ENCODE measurements around the gene ENPP6. TPM values are rescaled to one million over a fixed set of nuclear protein-coding genes. Genes with fewer than 3 reads are reported as not detected.

ENPP6 gene
- total and polyA plus RNA-seq, 2 donors (not counting 1 experiment from before 2014, with no cell fraction given): 0.01 TPM; not detected in 1

GRCh38 chr4:184102488-184102887, 115.2 kb downstream of the ENPP6 start:
- Mint-ChIP-seq H3K27me3 (peaks cover 26% of the 10 kb centered on the region), H3K4me1 (peaks cover 2% of the 10 kb centered on the region), H3K27ac (no peak overlapping the region), H3K4me3 (no peak overlapping the region), H3K9me3 (ENCODE audit: insufficient read depth) (peaks cover 2% of the 10 kb centered on the region)
- ChIA-PET CTCF (no interaction called here), POLR2A (no interaction called here)
- no peaks in the 10 kb centered on the region for H3K4me1 ChIP-seq (ENCODE audit: control insufficient read depth in 2 of 2, insufficient read depth in 2 of 2, low read length in 2 of 2)
- H3K9me3 ChIP-seq (ENCODE audit: control extremely low read depth in 1 of 3, control insufficient read depth in 2 of 3, insufficient read depth in 1 of 3, low read length in 2 of 3): peaks cover 0 to 7% (median 0%) of the 10 kb centered on the region in 3 donors
- H3K36me3 ChIP-seq (replicated peaks in 1 of 2; ENCODE audit: control extremely low read depth in 1 of 2, control insufficient read depth in 1 of 2, extremely low read depth in 1 of 2, insufficient read depth in 2 of 2, low read length in 1 of 2): no peaks in the 10 kb centered on the region
- no peak overlapping the region for H3K4me2 ChIP-seq (replicated peaks; ENCODE audit: low read depth, low read length, poor library complexity, severe bottlenecking)
- H3K4me3 ChIP-seq (ENCODE audit: control extremely low read depth in 1 of 5, extremely low read depth in 1 of 5, insufficient read depth in 1 of 5, low read depth in 2 of 5, low read length in 4 of 5): no peak overlapping the region
- no peaks in the 10 kb centered on the region for H3K27me3 ChIP-seq (replicated peaks in 1 of 4; ENCODE audit: control extremely low read depth in 1 of 4, control insufficient read depth in 3 of 4, insufficient read depth in 4 of 4, low read length in 3 of 4)
- H4K20me1 ChIP-seq (ENCODE audit: control insufficient read depth, insufficient read depth, low read length, poor library complexity, severe bottlenecking): no peaks in the 10 kb centered on the region
- ATAC-seq (ENCODE audit: low read depth) (no peak), DNase-seq (no peak)
- no peak overlapping the region for H2AFZ ChIP-seq (ENCODE audit: insufficient read depth, low read depth, low read length, poor library complexity, severe bottlenecking)
- no peak overlapping the region for H3K27ac ChIP-seq (ENCODE audit: low read length in 2 of 2)
- WGBS (ENCODE audit: insufficient coverage): 91% methylated on average over 8 of the region's 10 CpGs
- TF ChIP-seq CTCF (IDR thresholded peaks at IDR 0.05) (no peak), EZH2 (IDR thresholded peaks at IDR 0.05; ENCODE audit: borderline replicate concordance, insufficient read depth, low read depth, low read length, poor library complexity, severe bottlenecking) (no peak)
- intact Hi-C loops (cut with micrococcal nuclease): no loop called here
- no peak overlapping the region for H3K9ac ChIP-seq (ENCODE audit: low read length)
- H3K79me2 ChIP-seq (ENCODE audit: control insufficient read depth, insufficient read depth, low read length): no peaks in the 10 kb centered on the region

- H3K27ac Mint-ChIP-seq: no peak overlapping the region
- Histone ChIP-seq H3K36me3 (replicated peaks in 1 of 2; ENCODE audit: control extremely low read depth in 1 of 2, control insufficient read depth in 1 of 2, extremely low read depth in 1 of 2, insufficient read depth in 2 of 2, low read length in 1 of 2) (no peaks in the 10 kb centered on the region), H3K4me3 (ENCODE audit: control extremely low read depth in 1 of 5, extremely low read depth in 1 of 5, insufficient read depth in 1 of 5, low read depth in 2 of 5, low read length in 4 of 5) (no peak overlapping the region), H3K9ac (ENCODE audit: low read length) (no peak overlapping the region), H3K27ac (ENCODE audit: low read length in 2 of 2) (no peak overlapping the region), H3K79me2 (ENCODE audit: control insufficient read depth, insufficient read depth, low read length) (no peaks in the 10 kb centered on the region), H3K4me1 (ENCODE audit: control insufficient read depth in 2 of 2, insufficient read depth in 2 of 2, low read length in 2 of 2) (no peaks in the 10 kb centered on the region), H3K4me2 (replicated peaks; ENCODE audit: low read depth, low read length, poor library complexity, severe bottlenecking) (no peak overlapping the region), H3K9me3 (ENCODE audit: control extremely low read depth in 1 of 3, control insufficient read depth in 2 of 3, insufficient read depth in 1 of 3, low read length in 2 of 3) (peaks cover 0 to 5% (median 0%) of the 10 kb centered on the region in 3 donors), H4K20me1 (ENCODE audit: control insufficient read depth, insufficient read depth, low read length, poor library complexity, severe bottlenecking) (no peaks in the 10 kb centered on the region), H2AFZ (ENCODE audit: insufficient read depth, low read depth, low read length, poor library complexity, severe bottlenecking) (no peak overlapping the region), H3K27me3 (replicated peaks in 1 of 4; ENCODE audit: control extremely low read depth in 1 of 4, control insufficient read depth in 3 of 4, insufficient read depth in 4 of 4, low read length in 3 of 4) (no peaks in the 10 kb centered on the region)
- intact Hi-C loops (cut with micrococcal nuclease): no loop called here
- ChIA-PET POLR2A (no interaction called here), CTCF (no interaction called here)
- no peak for TF ChIP-seq EZH2 (IDR thresholded peaks at IDR 0.05; ENCODE audit: borderline replicate concordance, insufficient read depth, low read depth, low read length, poor library complexity, severe bottlenecking)
- no peak for TF ChIP-seq CTCF (IDR thresholded peaks at IDR 0.05)
- DNase-seq (no peak), ATAC-seq (ENCODE audit: low read depth) (no peak)
- H3K9me3 Mint-ChIP-seq (ENCODE audit: insufficient read depth): peaks cover 2% of the 10 kb centered on the region
- H3K4me3 Mint-ChIP-seq: no peak overlapping the region
- WGBS (ENCODE audit: insufficient coverage): no CpG with 5 or more reads among the region's 11 CpGs
- H3K4me1 Mint-ChIP-seq: peaks cover 7% of the 10 kb centered on the region
- peaks cover 32% of the 10 kb centered on the region for H3K27me3 Mint-ChIP-seq
Measured at GRCh38 chr4:184101711-184102110, 116.0 kb downstream of the ENPP6 start.
